HG02798 (cell line): ENCODE results near the gene BACH2.

Source experiments
- ATAC-seq: cut with Tn5 transposase; IDR thresholded peaks from one replicate; pipeline ENCODE4 v1.9.1; 2021; ENCODE audit warnings: mild to moderate bottlenecking; ENCODE audit not compliant: unreplicated experiment, poor library complexity

BACH2 gene

GRCh38 chr6:90020746-90021145 lies 275.9 kb downstream of the BACH2 start:
- ATAC-seq: no peak

GRCh38 chr6:90019216-90019615 lies 277.4 kb downstream of the BACH2 start:
- ATAC-seq: no peak

- no peak for ATAC-seq
Measured at GRCh38 chr6:90015883-90016282, 280.8 kb downstream of the BACH2 start.

- no peak for ATAC-seq
Measured at GRCh38 chr6:90008908-90009501, 287.6 kb downstream of the BACH2 start.

- peak; percentile 66 for ATAC-seq
Measured at GRCh38 chr6:90008189-90008907, 288.3 kb downstream of the BACH2 start.

GRCh38 chr6:90005048-90005827 lies 291.4 kb downstream of the BACH2 start:
- ATAC-seq: no peak

- no peak for ATAC-seq
Measured at GRCh38 chr6:90004511-90004910, 292.1 kb downstream of the BACH2 start.

GRCh38 chr6:90003941-90004340 lies 292.7 kb downstream of the BACH2 start:
- no peak for ATAC-seq

GRCh38 chr6:90003069-90003795 lies 293.4 kb downstream of the BACH2 start:
- no peak for ATAC-seq

GRCh38 chr6:90000864-90001731 lies 295.5 kb downstream of the BACH2 start:
- ATAC-seq: no peak

- no peak for ATAC-seq
Measured at GRCh38 chr6:89999945-90000825, 296.5 kb downstream of the BACH2 start.

GRCh38 chr6:89999154-89999553 lies 297.5 kb downstream of the BACH2 start:
- ATAC-seq: no peak

GRCh38 chr6:89997456-89998445 lies 298.9 kb downstream of the BACH2 start:
- ATAC-seq: no peak

- ATAC-seq: no peak
Measured at GRCh38 chr6:89993411-89993810, 303.2 kb downstream of the BACH2 start.

GRCh38 chr6:89992818-89993217 lies 303.8 kb downstream of the BACH2 start:
- no peak for ATAC-seq

GRCh38 chr6:89989742-89990141 lies 306.9 kb downstream of the BACH2 start:
- ATAC-seq: no peak

GRCh38 chr6:89987830-89988229 lies 308.8 kb downstream of the BACH2 start:
- ATAC-seq: no peak

- ATAC-seq: no peak
Measured at GRCh38 chr6:89987140-89987539, 309.5 kb downstream of the BACH2 start.
